A549 treated with CORT108297 at 1 μM for 4 hours (cell line): ENCODE results near the gene OR6C70. TPM values are rescaled to one million over a fixed set of nuclear protein-coding genes. Genes with fewer than 3 reads are reported as not detected.

Experiments used
- total RNA-seq: library from RNA; stranded (reverse); fragments of 200-300 nt; extraction: Qiagen RNA extraction; gene quantifications from 5 replicates; pipeline ENCODE4 v1.2.3, GENCODE V29; 2022

OR6C70 gene
- not detected in 5 replicates for total RNA-seq

DNA sequence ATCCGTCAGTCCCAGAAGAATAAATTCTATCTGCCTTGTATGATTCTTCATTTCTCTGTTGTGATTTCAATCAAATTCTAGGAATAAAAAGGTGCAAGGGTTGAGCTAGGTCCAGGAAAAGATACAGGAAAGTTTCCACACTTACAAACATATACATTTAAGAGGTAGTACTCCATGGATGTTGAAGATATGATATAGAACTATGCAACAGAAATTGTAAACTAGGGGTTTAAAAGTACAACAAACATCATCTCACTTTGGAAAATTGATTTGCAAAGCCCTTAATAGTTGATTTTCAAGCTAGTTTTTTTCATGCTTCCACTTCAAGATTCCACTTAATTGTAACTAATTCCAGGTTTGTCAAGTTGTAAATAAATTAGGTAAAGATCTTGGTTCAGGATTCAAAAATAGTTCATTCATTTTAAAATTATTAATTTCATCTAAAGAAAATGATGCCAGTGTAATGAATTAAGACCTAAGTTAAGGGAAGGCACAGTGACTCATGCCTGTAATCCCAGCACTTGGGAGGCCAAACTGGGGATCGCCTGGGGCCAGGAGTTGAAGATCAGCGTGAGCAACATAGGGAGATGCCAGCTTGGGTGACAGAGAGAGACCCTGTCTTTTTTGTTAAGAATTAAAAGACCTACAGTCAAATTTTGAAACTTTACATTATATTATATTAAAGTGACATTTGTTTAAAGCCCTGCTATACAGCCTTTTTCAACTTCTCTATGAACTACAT, at the start of gene OR6C70:
Gene OR6C70, minus strand, starts transcription at position 51 of the 742 bp plus-strand sequence. Its CDS starts 0 bp downstream, at position 51.

DNA sequence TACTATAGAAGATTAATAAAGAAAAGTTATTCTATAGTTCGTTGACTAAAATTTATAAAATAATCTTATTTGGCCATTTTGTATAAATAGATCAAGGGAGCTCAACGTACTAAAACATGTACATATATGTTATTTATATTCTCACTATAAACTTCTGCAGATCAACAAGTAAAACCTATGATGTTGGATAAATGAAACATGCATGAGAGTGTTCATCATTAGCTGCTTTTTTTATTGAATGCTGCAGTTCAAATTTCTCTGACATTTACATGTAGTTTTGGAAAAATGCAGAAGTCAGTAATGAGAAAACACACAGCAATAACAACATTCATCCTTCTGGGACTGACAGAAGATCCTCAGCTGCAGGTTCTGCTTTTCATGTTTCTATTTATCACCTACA, 22.1 kb upstream of the OR6C70 start, which contains the start of gene OR6C68:
Gene OR6C68, plus strand, starts transcription at position 301 of the 400 bp plus-strand sequence. Its CDS starts 0 bp downstream, at position 301.

DNA sequence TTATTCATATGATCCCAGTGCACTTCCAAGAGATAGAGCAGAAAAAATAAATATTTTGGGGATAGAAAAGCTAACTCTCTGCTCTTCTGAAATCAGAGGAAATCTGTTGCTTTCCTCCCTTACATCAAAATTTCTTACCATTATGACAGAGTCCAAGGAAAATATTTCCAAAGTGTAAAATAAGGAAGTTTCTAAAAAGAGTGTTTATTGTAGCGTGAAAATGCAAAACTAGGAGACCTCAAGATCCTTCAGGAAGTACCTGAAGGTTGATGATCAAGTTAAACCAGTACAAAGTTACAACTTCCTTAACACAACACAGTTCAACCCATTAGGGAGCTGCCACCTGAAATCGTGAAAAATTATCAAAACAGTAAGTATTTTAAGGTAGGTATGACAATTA, 26.2 kb downstream of the OR6C70 start, which contains the start of gene OR6C2:
Gene OR6C2, plus strand, starts transcription at position 301 of the 400 bp plus-strand sequence. CDS start 8,138 bp downstream, outside the sequence.

DNA sequence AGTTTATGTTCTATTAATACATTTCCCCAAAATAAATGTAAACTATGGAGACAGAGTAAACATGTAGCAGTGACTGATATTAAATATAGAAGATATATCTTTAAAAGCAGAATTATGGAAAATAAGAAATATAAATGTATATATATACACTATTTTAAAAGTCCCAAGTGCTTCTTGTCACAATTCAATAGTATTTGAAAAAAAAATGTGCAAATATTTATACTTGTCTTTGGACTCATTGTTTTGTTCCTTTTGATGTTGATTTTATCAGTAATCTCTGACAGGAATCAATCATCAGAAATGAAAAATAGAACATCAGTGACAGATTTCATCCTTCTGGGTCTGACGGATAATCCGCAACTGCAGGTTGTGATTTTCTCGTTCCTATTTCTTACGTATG, 44.0 kb downstream of the OR6C70 start, which contains the start of gene OR6C76:
Gene OR6C76, plus strand, starts transcription at position 301 of the 400 bp plus-strand sequence. Its CDS starts 0 bp downstream, at position 301.

Other genes with a start within 250 kb of the OR6C70 start
- gene OR10A7, start 249.1 kb downstream of the OR6C70 start, total RNA-seq: not detected in 5 replicates
- not detected in 5 replicates for gene OR6C74, start 225.5 kb downstream of the OR6C70 start, total RNA-seq
- gene OR6C6, start 173.6 kb downstream of the OR6C70 start, total RNA-seq: not detected in 5 replicates
- not detected in 5 replicates for gene OR6C1, start 155.8 kb downstream of the OR6C70 start, total RNA-seq
- gene OR6C3, start 139.4 kb downstream of the OR6C70 start, total RNA-seq: not detected in 5 replicates
- gene OR6C75, start 107.2 kb downstream of the OR6C70 start, total RNA-seq: not detected in 5 replicates
- not detected in 5 replicates for gene OR6C65, start 69.6 kb downstream of the OR6C70 start, total RNA-seq
- not detected in 5 replicates for gene OR6C76, start 43.9 kb downstream of the OR6C70 start, total RNA-seq
- gene OR6C2, start 26.1 kb downstream of the OR6C70 start, total RNA-seq: not detected in 5 replicates
- gene OR6C68, start 22.2 kb upstream of the OR6C70 start, total RNA-seq: not detected in 5 replicates
- gene OR6C4, start 79.5 kb upstream of the OR6C70 start, total RNA-seq: not detected in 5 replicates
- not detected in 5 replicates for gene OR2AP1, start 102.3 kb upstream of the OR6C70 start, total RNA-seq
- gene OR10P1, start 166.8 kb upstream of the OR6C70 start, total RNA-seq: not detected in 5 replicates
- 1.0 to 1.5 TPM (median 1.3 TPM) in 5 replicates for gene ITGA7, start 237.8 kb upstream of the OR6C70 start, total RNA-seq
- gene BLOC1S1, start 245.9 kb upstream of the OR6C70 start, total RNA-seq: 122 to 154 TPM (median 152 TPM) in 5 replicates